MM.1S (cell line): ENCODE data around the gene CD207.

ENCODE experiments used
- EZH2 ChIP-seq: fragments of 300-600 bp; sonication (generic); optimal IDR thresholded peaks from 2 replicates; pipeline ENCODE3; 2017; ENCODE audit warnings: low read depth, mild to moderate bottlenecking, antibody characterized with exemption, low read length, mixed read lengths
- EZH2phosphoT487 ChIP-seq: fragments of 300-600 bp; sonication (generic); IDR thresholded peaks from 2 replicates; pipeline ENCODE4 v1.6.1; 2018; ENCODE audit warnings: antibody characterized with exemption, low read length
- TF ChIP-seq, protein P1 (sequence below): fragments of 300-600 bp; sonication (generic); IDR thresholded peaks from 2 replicates; pipeline ENCODE4 v1.5.1; 2016; ENCODE audit warnings: antibody characterized with exemption, low read length, mixed read lengths

DNA sequence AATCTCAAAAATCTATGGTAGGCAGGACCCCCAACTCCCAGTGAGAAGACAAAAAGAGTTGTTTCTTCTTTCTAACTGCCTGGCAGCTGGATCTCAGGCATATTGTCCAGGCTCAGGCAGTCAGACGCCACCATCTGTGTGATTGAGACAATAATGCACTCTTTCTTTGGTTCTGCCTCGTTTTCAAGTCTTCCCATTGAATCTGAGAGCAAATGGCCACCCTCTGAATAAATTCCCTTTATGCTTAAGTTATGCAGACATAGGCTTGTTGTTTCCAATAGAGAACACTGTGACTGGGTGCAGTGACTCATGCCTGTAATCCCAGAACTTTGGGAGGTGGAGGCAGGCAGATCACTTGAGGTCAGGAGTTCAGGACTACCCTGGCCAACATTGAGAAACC is 15.3 kb upstream of the CD207 start:
- TF ChIP-seq, protein P1, sequence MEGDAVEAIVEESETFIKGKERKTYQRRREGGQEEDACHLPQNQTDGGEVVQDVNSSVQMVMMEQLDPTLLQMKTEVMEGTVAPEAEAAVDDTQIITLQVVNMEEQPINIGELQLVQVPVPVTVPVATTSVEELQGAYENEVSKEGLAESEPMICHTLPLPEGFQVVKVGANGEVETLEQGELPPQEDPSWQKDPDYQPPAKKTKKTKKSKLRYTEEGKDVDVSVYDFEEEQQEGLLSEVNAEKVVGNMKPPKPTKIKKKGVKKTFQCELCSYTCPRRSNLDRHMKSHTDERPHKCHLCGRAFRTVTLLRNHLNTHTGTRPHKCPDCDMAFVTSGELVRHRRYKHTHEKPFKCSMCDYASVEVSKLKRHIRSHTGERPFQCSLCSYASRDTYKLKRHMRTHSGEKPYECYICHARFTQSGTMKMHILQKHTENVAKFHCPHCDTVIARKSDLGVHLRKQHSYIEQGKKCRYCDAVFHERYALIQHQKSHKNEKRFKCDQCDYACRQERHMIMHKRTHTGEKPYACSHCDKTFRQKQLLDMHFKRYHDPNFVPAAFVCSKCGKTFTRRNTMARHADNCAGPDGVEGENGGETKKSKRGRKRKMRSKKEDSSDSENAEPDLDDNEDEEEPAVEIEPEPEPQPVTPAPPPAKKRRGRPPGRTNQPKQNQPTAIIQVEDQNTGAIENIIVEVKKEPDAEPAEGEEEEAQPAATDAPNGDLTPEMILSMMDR: no peak
- TF ChIP-seq EZH2: no peak
- no peak for TF ChIP-seq EZH2phosphoT487
